BLaER1 (cell line): Measurements from ENCODE around the gene ATP5MC3.

Source experiments
- H3K27ac ChIP-seq: shearing (Covaris generic); formaldehyde crosslinking; 2 replicates; pipeline ENCODE4 v1.8.1; 2022
- H3K27me3 ChIP-seq: shearing (Covaris generic); formaldehyde crosslinking; 2 replicates; pipeline ENCODE4 v1.8.1; 2022
- H3K36me3 ChIP-seq: shearing (Covaris generic); formaldehyde crosslinking; 2 replicates; pipeline ENCODE4 v1.8.1; 2022
- H3K4me1 ChIP-seq: shearing (Covaris generic); formaldehyde crosslinking; 2 replicates; pipeline ENCODE4 v1.8.1; 2022
- H3K4me2 ChIP-seq: shearing (Covaris generic); formaldehyde crosslinking; 2 replicates; pipeline ENCODE4 v1.8.1; 2022
- H3K4me3 ChIP-seq: shearing (Covaris generic); formaldehyde crosslinking; 2 replicates; pipeline ENCODE4 v1.8.1; 2022
- H3K9ac ChIP-seq: shearing (Covaris generic); formaldehyde crosslinking; 2 replicates; pipeline ENCODE4 v1.8.1; 2022
- H3K9me3 ChIP-seq: shearing (Covaris generic); formaldehyde crosslinking; 2 replicates; pipeline ENCODE4 v1.8.1; 2022
- H4K20me1 ChIP-seq: shearing (Covaris generic); formaldehyde crosslinking; 2 replicates; pipeline ENCODE4 v1.8.1; 2022
- Cebpa-rat ChIP-seq: shearing (Covaris generic); IDR thresholded peaks from 2 replicates; pipeline ENCODE4 v1.8.1; 2022

ATP5MC3 gene

DNA sequence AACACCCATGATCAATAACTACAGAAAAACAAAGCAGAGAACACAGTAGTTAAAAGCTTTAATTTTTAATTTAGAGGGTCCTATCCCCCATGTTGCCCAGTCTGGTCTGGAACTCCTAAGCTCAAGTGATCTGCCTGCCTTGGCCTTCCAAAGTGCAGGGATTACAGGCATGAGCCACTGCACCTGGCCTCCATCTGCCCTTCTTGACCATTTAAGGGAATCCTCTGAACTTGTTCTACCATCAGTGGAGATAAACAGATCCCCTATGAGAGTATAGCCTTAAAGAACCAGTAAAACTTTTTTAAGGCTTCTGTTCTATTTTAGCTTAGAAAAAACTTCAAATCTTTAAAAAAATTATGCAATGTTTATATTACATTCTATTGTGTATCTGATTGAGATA is 13.5 kb upstream of the ATP5MC3 start:
- Histone ChIP-seq H3K27me3 (no peaks in the 10 kb centered on the region), H3K9me3 (peaks cover 11% of the 10 kb centered on the region; the same call in 1 of the 2 replicates), H3K36me3 (no peaks in the 10 kb centered on the region), H3K4me2 (no peak overlapping the region), H3K4me3 (no peak overlapping the region), H3K27ac (no peak overlapping the region), H4K20me1 (no peaks in the 10 kb centered on the region), H3K9ac (no peak overlapping the region), H3K4me1 (no peaks in the 10 kb centered on the region)
- TF ChIP-seq Cebpa-rat: no peak

DNA sequence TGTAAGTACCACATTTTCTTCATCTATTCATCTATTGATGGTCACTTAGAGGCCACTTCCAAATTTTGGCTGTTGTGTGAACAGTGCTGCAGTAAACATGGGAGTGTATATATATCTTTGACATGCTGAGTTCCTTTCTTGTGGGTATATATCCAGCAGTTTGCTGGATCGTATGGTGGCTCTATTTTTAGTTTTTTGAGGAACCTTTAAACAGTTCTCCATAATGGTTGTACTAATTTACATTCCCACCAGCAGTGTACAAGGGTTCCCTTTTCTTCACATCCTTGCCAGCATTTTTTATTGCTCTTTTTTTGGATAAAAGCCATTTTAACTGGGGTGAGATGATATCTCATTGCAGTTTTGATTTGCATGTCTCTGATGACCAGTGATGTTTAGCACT is 7.3 kb upstream of the ATP5MC3 start:
- no peak for TF ChIP-seq Cebpa-rat
- Histone ChIP-seq H3K4me2 (no peak overlapping the region), H3K4me1 (no peaks in the 10 kb centered on the region), H3K36me3 (no peaks in the 10 kb centered on the region), H4K20me1 (no peaks in the 10 kb centered on the region), H3K9me3 (peaks cover 11% of the 10 kb centered on the region; the same call in 1 of the 2 replicates), H3K4me3 (no peak overlapping the region), H3K9ac (no peak overlapping the region), H3K27me3 (no peaks in the 10 kb centered on the region), H3K27ac (no peak overlapping the region)

DNA sequence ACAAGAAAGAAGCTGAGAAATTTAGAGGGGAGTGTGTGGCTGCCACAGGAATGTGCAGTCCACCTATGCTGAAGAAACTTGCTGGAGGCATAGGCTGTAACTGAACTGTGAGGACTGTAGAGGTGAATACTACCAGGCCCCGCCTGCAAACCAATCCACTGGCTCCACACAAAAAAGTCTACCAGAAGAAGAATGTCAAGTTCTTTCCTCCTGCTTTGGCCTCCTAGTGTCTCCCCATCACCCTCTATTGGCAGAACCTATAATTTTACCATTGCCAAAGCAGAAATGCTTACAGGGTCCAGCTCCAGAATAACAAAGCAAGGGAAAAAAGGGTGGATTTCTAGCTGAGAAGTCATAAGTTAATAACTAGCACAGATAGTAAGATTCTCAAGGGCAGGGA is 5.9 kb upstream of the ATP5MC3 start:
- no peak overlapping the region for H3K4me2 ChIP-seq
- no peak for TF ChIP-seq Cebpa-rat
- no peaks in the 10 kb centered on the region for H3K36me3 ChIP-seq
- H3K4me3 ChIP-seq: no peak overlapping the region
- no peaks in the 10 kb centered on the region for H4K20me1 ChIP-seq
- no peak overlapping the region for H3K27ac ChIP-seq
- peaks cover 8% of the 10 kb centered on the region; the same call in 1 of the 2 replicates for H3K9me3 ChIP-seq
- no peaks in the 10 kb centered on the region; the same call in 1 of the 2 replicates for H3K4me1 ChIP-seq
- H3K9ac ChIP-seq: no peak overlapping the region
- no peaks in the 10 kb centered on the region for H3K27me3 ChIP-seq

- no peak overlapping the region for H3K4me3 ChIP-seq
- H3K27me3 ChIP-seq: no peaks in the 10 kb centered on the region
- peaks cover 27% of the 10 kb centered on the region for H3K4me1 ChIP-seq
- H3K9ac ChIP-seq: no peak overlapping the region
- H3K27ac ChIP-seq: no peak overlapping the region
- no peaks in the 10 kb centered on the region for H3K9me3 ChIP-seq
- no peak for TF ChIP-seq Cebpa-rat
- H3K36me3 ChIP-seq: peaks cover 13% of the 10 kb centered on the region
- H3K4me2 ChIP-seq: no peak overlapping the region
- H4K20me1 ChIP-seq: peaks cover 27% of the 10 kb centered on the region
Observed at GRCh38 chr2:175183674-175184073, 2.2 kb upstream of the ATP5MC3 start.

GRCh38 chr2:175181877-175182308 is 383 bp upstream of the ATP5MC3 start:
- H3K4me3 ChIP-seq: peak overlapping the region; percentile 95
- H4K20me1 ChIP-seq: peaks cover 37% of the 10 kb centered on the region
- peak overlapping the region; percentile 96 for H3K9ac ChIP-seq
- peaks cover 31% of the 10 kb centered on the region for H3K36me3 ChIP-seq
- H3K4me1 ChIP-seq: peaks cover 28% of the 10 kb centered on the region
- H3K27ac ChIP-seq: peak overlapping the region; percentile 92
- peak overlapping the region; percentile 88 for H3K4me2 ChIP-seq
- TF ChIP-seq Cebpa-rat: no peak
- H3K9me3 ChIP-seq: no peaks in the 10 kb centered on the region
- H3K27me3 ChIP-seq: no peaks in the 10 kb centered on the region

DNA sequence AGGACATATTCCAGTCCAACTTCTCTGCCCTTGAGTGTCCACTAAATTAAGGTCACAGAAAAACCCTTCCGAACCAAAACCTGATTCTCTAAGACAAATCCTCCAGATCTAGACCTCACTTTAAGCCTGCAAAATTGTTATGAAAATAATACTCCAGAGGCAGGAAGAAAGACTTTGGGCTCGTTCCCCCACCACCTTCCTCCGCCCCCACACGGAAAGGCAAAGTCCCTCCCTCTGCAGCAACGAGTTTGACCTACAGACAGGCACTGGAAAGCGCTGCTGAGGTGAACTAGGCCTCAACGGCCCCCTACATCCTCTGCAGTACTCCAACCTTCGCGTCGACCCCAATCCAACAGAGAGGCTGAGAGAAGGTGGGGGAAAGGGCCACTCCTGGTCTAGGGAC is 808 bp downstream of the ATP5MC3 start:
- Histone ChIP-seq H3K36me3 (peaks cover 41% of the 10 kb centered on the region), H3K27me3 (no peaks in the 10 kb centered on the region), H3K4me2 (peak overlapping the region; percentile 88), H3K27ac (peak overlapping the region; percentile 92), H3K4me3 (peak overlapping the region; percentile 95), H3K9me3 (no peaks in the 10 kb centered on the region), H3K4me1 (peaks cover 28% of the 10 kb centered on the region), H3K9ac (peak overlapping the region; percentile 96), H4K20me1 (peaks cover 37% of the 10 kb centered on the region)
- no peak for TF ChIP-seq Cebpa-rat

DNA sequence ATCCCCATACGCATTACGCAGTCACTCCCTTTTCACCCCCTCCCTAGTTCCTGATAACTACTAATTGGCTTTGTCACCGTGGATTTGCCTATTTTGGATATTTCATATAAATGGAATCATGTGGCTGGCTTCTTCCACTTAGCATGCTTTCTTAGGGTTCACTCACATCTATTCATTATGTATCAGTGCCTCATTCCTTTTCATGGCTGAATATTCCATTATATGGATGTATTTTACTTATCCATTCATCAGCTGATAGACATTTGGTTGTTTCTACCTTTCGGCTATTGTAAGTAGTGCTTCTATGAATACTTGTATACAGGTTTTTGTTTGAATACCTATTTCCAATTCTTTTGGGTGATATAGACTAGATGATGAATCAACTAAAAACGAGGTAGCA is 4.9 kb downstream of the ATP5MC3 start:
- Histone ChIP-seq H4K20me1 (peaks cover 52% of the 10 kb centered on the region), H3K36me3 (peaks cover 69% of the 10 kb centered on the region), H3K9ac (no peak overlapping the region), H3K4me3 (no peak overlapping the region), H3K4me2 (no peak overlapping the region), H3K9me3 (no peaks in the 10 kb centered on the region), H3K27ac (no peak overlapping the region), H3K27me3 (no peaks in the 10 kb centered on the region), H3K4me1 (peaks cover 21% of the 10 kb centered on the region)
- no peak for TF ChIP-seq Cebpa-rat

DNA sequence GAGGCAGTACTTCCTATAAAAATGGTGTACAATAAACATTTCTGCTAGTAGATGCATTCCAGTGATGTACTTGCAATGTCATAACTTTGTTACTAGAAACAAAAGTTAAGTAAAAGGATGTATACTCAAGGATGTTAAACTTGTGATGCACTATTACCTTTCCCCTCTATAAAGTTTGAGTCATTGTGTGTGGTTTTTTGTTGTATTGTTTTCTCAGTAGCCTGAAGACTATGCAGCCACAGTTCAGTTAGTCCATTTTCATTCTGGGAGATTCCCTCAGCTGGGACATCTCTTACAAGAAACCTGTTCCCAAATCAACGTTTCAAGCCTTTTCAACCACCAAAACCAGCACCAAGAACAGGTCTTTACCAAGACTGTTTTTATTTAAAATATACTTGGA is 5.6 kb downstream of the ATP5MC3 start:
- H3K4me2 ChIP-seq: no peak overlapping the region

DNA sequence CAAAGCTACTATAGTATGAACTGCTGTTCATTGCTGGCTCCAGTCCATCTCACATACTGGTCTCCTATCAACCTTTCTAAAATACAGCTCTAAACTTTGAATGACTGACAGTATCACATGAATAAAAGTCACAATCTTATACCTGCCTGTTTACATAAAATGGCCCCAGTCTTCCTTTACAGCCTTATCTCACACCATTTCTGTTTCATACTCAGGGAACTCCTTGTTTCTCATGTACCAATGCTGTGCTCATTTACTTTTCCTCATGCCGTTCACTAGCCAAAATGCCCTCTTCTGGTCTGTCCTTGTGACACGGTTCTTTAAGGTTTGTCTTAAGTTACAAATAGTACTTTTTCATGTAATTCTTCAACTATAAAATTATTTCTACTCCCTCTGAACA is 6.2 kb downstream of the ATP5MC3 start:
- Histone ChIP-seq H3K4me2 (no peak overlapping the region), H3K9ac (no peak overlapping the region), H3K4me3 (no peak overlapping the region), H3K36me3 (peaks cover 69% of the 10 kb centered on the region), H4K20me1 (peaks cover 42% of the 10 kb centered on the region), H3K27me3 (no peaks in the 10 kb centered on the region), H3K9me3 (no peaks in the 10 kb centered on the region), H3K4me1 (peaks cover 17% of the 10 kb centered on the region), H3K27ac (no peak overlapping the region)
- TF ChIP-seq Cebpa-rat: no peak

More for the DNA sequence above, 5.6 kb downstream of the ATP5MC3 start:
- H3K36me3 ChIP-seq: peaks cover 69% of the 10 kb centered on the region
- H3K27me3 ChIP-seq: no peaks in the 10 kb centered on the region
- H3K27ac ChIP-seq: no peak overlapping the region
- no peak overlapping the region for H3K4me3 ChIP-seq
- H3K9ac ChIP-seq: no peak overlapping the region
- H3K4me1 ChIP-seq: peaks cover 21% of the 10 kb centered on the region
- no peaks in the 10 kb centered on the region for H3K9me3 ChIP-seq
- H4K20me1 ChIP-seq: peaks cover 47% of the 10 kb centered on the region
- TF ChIP-seq Cebpa-rat: no peak

- Histone ChIP-seq H3K9ac (no peak overlapping the region), H3K4me3 (no peak overlapping the region), H3K27ac (no peak overlapping the region), H3K4me2 (no peak overlapping the region), H3K4me1 (peaks cover 26% of the 10 kb centered on the region), H4K20me1 (peaks cover 33% of the 10 kb centered on the region), H3K27me3 (no peaks in the 10 kb centered on the region), H3K9me3 (no peaks in the 10 kb centered on the region), H3K36me3 (peaks cover 29% of the 10 kb centered on the region)
- TF ChIP-seq Cebpa-rat: no peak
Observed at GRCh38 chr2:175170659-175171304, 10.7 kb downstream of the ATP5MC3 start.
